Measurements from ENCODE around the gene PCK1. TPM values are rescaled to one million over a fixed set of nuclear protein-coding genes. Genes with fewer than 3 reads are reported as not detected.

PCK1 gene
- total RNA-seq, 1 experiment from 2014 or later = not detected

- no peak overlapping the region for H4K8ac ChIP-seq (replicated peaks; ENCODE audit: insufficient read length, low read depth, low read length)
- no peak overlapping the region for H3T11ph ChIP-seq (ENCODE audit: low read length)
- DNase-seq = no peak
- no peak overlapping the region for H3K18ac ChIP-seq (ENCODE audit: insufficient read length, low read depth, low read length)
- no peak overlapping the region for H2BK15ac ChIP-seq (ENCODE audit: low read depth, low read length)
- no peak overlapping the region for H2BK5ac ChIP-seq (ENCODE audit: insufficient read length, low read length)
- no peak overlapping the region for H2AK5ac ChIP-seq (ENCODE audit: insufficient read length, low read length)
- WGBS (ENCODE audit: extremely low coverage, insufficient read length, low lambda C conversion rate) = no CpG with 5 or more reads among the region's 5 CpGs
- H3K9ac ChIP-seq (ENCODE audit: extremely low read depth, insufficient read length, low read length) = no peak overlapping the region
- no peak overlapping the region for H3K56ac ChIP-seq (ENCODE audit: insufficient read length, low read depth, low read length)
- no peak overlapping the region for H3K14ac ChIP-seq (ENCODE audit: insufficient read depth, low read length)
- Mint-ChIP-seq H3K36me3 (ENCODE audit: insufficient read depth in 1 of 3, low read depth in 3 of 3) (no peaks in the 10 kb centered on the region), H3K4me3 (no peak overlapping the region), H3K4me1 (peaks cover 19 to 21% of the 10 kb centered on the region in 2 experiments), H3K27me3 (ENCODE audit: low read depth) (no peaks in the 10 kb centered on the region; the same call in 1 of the 2 replicates), H3K27ac (no peak overlapping the region), H3K9me3 (no peaks in the 10 kb centered on the region)
- H3K23ac ChIP-seq (ENCODE audit: insufficient read length, low read depth, low read length) = no peak overlapping the region
- no peak overlapping the region for H4K91ac ChIP-seq (ENCODE audit: insufficient read length, low read depth, low read length)
- no peak overlapping the region for H2BK20ac ChIP-seq (ENCODE audit: low read depth, low read length, poor library complexity, severe bottlenecking)
- no peaks in the 10 kb centered on the region for H3K23me2 ChIP-seq (ENCODE audit: insufficient read length, low read depth, low read length, poor library complexity, severe bottlenecking)
- no peak overlapping the region for H3K27ac ChIP-seq (ENCODE audit: insufficient read length, low read depth, low read length)
- no peaks in the 10 kb centered on the region for H3K4me1 ChIP-seq (ENCODE audit: insufficient read depth, low read length)
- no peak overlapping the region for H2AFZ ChIP-seq (ENCODE audit: low read length)
- H4K5ac ChIP-seq (ENCODE audit: insufficient read length, low read depth, low read length) = no peak overlapping the region
- H4K20me1 ChIP-seq (ENCODE audit: control insufficient read depth, insufficient read depth, insufficient read length) = no peaks in the 10 kb centered on the region
- TF ChIP-seq, protein P1, sequence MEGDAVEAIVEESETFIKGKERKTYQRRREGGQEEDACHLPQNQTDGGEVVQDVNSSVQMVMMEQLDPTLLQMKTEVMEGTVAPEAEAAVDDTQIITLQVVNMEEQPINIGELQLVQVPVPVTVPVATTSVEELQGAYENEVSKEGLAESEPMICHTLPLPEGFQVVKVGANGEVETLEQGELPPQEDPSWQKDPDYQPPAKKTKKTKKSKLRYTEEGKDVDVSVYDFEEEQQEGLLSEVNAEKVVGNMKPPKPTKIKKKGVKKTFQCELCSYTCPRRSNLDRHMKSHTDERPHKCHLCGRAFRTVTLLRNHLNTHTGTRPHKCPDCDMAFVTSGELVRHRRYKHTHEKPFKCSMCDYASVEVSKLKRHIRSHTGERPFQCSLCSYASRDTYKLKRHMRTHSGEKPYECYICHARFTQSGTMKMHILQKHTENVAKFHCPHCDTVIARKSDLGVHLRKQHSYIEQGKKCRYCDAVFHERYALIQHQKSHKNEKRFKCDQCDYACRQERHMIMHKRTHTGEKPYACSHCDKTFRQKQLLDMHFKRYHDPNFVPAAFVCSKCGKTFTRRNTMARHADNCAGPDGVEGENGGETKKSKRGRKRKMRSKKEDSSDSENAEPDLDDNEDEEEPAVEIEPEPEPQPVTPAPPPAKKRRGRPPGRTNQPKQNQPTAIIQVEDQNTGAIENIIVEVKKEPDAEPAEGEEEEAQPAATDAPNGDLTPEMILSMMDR (conservative IDR thresholded peaks at IDR 0.05) = no peak
- no peak overlapping the region for H3K4ac ChIP-seq (ENCODE audit: low read depth, low read length)
- H2BK120ac ChIP-seq (ENCODE audit: low read depth, low read length, poor library complexity, severe bottlenecking) = no peak overlapping the region
- no peak overlapping the region for H3K4me2 ChIP-seq (ENCODE audit: insufficient read depth, insufficient read length, low read length)
- no peaks in the 10 kb centered on the region; the same call in 1 of the 2 replicates for H3K27me3 ChIP-seq (ENCODE audit: insufficient read depth, low read length)
- no peaks in the 10 kb centered on the region for H3K79me1 ChIP-seq (ENCODE audit: insufficient read depth, low read depth, low read length, poor library complexity, severe bottlenecking)
- no peak overlapping the region for H2BK12ac ChIP-seq (ENCODE audit: insufficient read length, low read depth, low read length)
- H3K79me2 ChIP-seq (ENCODE audit: insufficient read depth, low read length) = no peaks in the 10 kb centered on the region
- H3K9me3 ChIP-seq (ENCODE audit: control insufficient read depth, low read depth, low read length) = no peaks in the 10 kb centered on the region
These were observed 43.0 kb upstream of the PCK1 start for GRCh38 chr20:57517904-57518303.

Measured in H9 (cell line).